Raji (cell line): ENCODE measurements around the gene SP6.

Source experiments
- POLR2A ChIP-seq: IDR thresholded peaks from 2 replicates; pipeline ENCODE4 v1.6.1; 2011; ENCODE audit warnings: low read depth, low read length, control low read depth; ENCODE audit not compliant: insufficient read depth

SP6 gene

GRCh38 chr17:47872019-47872650, 21.2 kb upstream of the SP6 start:
- TF ChIP-seq POLR2A = no peak

- TF ChIP-seq POLR2A = no peak
Observed at GRCh38 chr17:47871048-47871447, 20.1 kb upstream of the SP6 start.

GRCh38 chr17:47870056-47870455, 19.1 kb upstream of the SP6 start:
- TF ChIP-seq POLR2A = no peak

- no peak for TF ChIP-seq POLR2A
Observed at GRCh38 chr17:47869114-47869513, 18.2 kb upstream of the SP6 start.

GRCh38 chr17:47867813-47868533, 17.0 kb upstream of the SP6 start:
- no peak for TF ChIP-seq POLR2A

GRCh38 chr17:47866941-47867340, 16.0 kb upstream of the SP6 start:
- TF ChIP-seq POLR2A = no peak

GRCh38 chr17:47864791-47865216, 13.8 kb upstream of the SP6 start:
- no peak for TF ChIP-seq POLR2A

GRCh38 chr17:47862621-47863440, 11.9 kb upstream of the SP6 start:
- TF ChIP-seq POLR2A = no peak

GRCh38 chr17:47860386-47860785, 9.4 kb upstream of the SP6 start:
- TF ChIP-seq POLR2A = no peak

- TF ChIP-seq POLR2A = no peak
Observed at GRCh38 chr17:47857551-47858455, 6.8 kb upstream of the SP6 start.

- no peak for TF ChIP-seq POLR2A
Observed at GRCh38 chr17:47856830-47857229, 5.9 kb upstream of the SP6 start.

- TF ChIP-seq POLR2A = no peak
Observed at GRCh38 chr17:47855737-47856136, 4.8 kb upstream of the SP6 start.

- TF ChIP-seq POLR2A = no peak
Observed at GRCh38 chr17:47853616-47854015, 2.7 kb upstream of the SP6 start.

GRCh38 chr17:47852113-47852949, 1.4 kb upstream of the SP6 start:
- no peak for TF ChIP-seq POLR2A

GRCh38 chr17:47851764-47852112, 775 bp upstream of the SP6 start:
- TF ChIP-seq POLR2A = no peak

- no peak for TF ChIP-seq POLR2A
Observed at GRCh38 chr17:47850373-47850691, 631 bp downstream of the SP6 start.
